Psoas muscle (tissue), 8 donors: Measurements from ENCODE around the gene MTMR10. TPM values are rescaled to one million over a fixed set of nuclear protein-coding genes. Genes with fewer than 3 reads are reported as not detected.

Source experiments
- ATAC-seq, 4 donors: fragments of 200-7000 bp; cut with Tn5 transposase; one replicate each; pipeline ENCODE4 v1.9.1; 2020; ENCODE audit warnings: moderate library complexity in 3 of 4, mild to moderate bottlenecking in 2 of 4
- DNase-seq, 2 donors: peaks; one replicate each; pipeline ENCODE4 v3.0.0-alpha.2; 2020
- H3K27ac ChIP-seq: fragments of 200-600 bp; one replicate; pipeline ENCODE4 v1.8.0; 2022
- H3K27me3 ChIP-seq, 3 donors: fragments of 200-600 bp in 1 of 3; one replicate each; pipeline versions ENCODE4 v1.6.1 to v1.8.0; 2013 to 2022; ENCODE audit warnings: low read length in 2 of 3, mild to moderate bottlenecking in 2 of 3, moderate library complexity in 1 of 3; ENCODE audit not compliant: insufficient read depth in 3 of 3
- H3K36me3 ChIP-seq, 2 donors: fragments of 200-600 bp in 1 of 2; one replicate each; pipeline versions ENCODE4 v1.6.1 to v1.8.0; 2013 to 2022; ENCODE audit warnings: low read depth in 1 of 2, mild to moderate bottlenecking in 1 of 2, moderate library complexity in 1 of 2; ENCODE audit not compliant: insufficient read depth in 1 of 2
- H3K4me1 ChIP-seq: fragments of 200-600 bp; one replicate; pipeline ENCODE4 v1.8.0; 2022
- H3K4me3 ChIP-seq: fragments of 200-600 bp; one replicate; pipeline ENCODE4 v1.8.0; 2022; ENCODE audit warnings: mild to moderate bottlenecking
- H3K9me3 ChIP-seq: fragments of 200-600 bp; one replicate; pipeline ENCODE4 v1.8.0; 2022
- CTCF ChIP-seq: fragments of 200-600 bp; IDR thresholded peaks from one replicate; pipeline ENCODE4 v1.8.0; 2022; ENCODE audit warnings: antibody characterized with exemption
- WGBS, 3 donors: extraction: QIAGEN DNeasy Blood & Tissue Kit; methylation state at CpG; one replicate each; pipeline versions ENCODE4 v1.1.6 to v1.1.7; 2013; 5-methylcytosine and 5-hydroxymethylcytosine counted together
- intact Hi-C, 2 donors: fragments of 100-400 bp; cut with DNase I; formaldehyde crosslinking; loops; one replicate each; pipeline versions ENCODE4 v1.11.0 to v1.14.2; 2022
- polyA plus RNA-seq, 3 donors: library from polyadenylated mRNA; stranded (reverse); fragments of 200-250 nt; gene quantifications; one replicate each; pipeline ENCODE4 v1.2.3, GENCODE V29; 2013
- total RNA-seq, 4 donors: library from RNA; stranded (reverse); fragmentation: NEBNext Ultra II Directional in 2 of 4; extraction: Animal tissue kit (Norgen Biotek cat#: 25700) in 2 of 4; gene quantifications; one replicate each; pipeline versions ENCODE4 v1.2.1 to v1.2.4, GENCODE V29; 2021 to 2023
- donor health status: healthy with polysubstance abuse.
- donor health status: DM: no; HTN: no; CAD: no; lungs with moderate emphysema.
- donor health status: Bipolar disorder and iron deficiency.
- donor health status: healthy.
- donor health status: DM: yes; HTN: yes; CAD: no.
- donor health status: DM: no; HTN: no; CAD: no.
- donor health status: DM: no; HTN: no; CAD: no.
- donor health status: DM: yes; HTN: yes; CAD: no.

Gene MTMR10
- total and polyA plus RNA-seq, 7 donors = 15.0 to 52.3 (median 28.0) TPM

- DNase-seq (peak in 1 of 2 donors; percentile 57), ATAC-seq (no peak)
- no peaks in the 10 kb centered on the region for H3K9me3 ChIP-seq
- H3K4me1 ChIP-seq = no peaks in the 10 kb centered on the region
- H3K4me3 ChIP-seq = no peak overlapping the region
- no peaks in the 10 kb centered on the region for H3K27me3 ChIP-seq
- no peak for TF ChIP-seq CTCF
- 31 to 37% (median 35%) methylated on average over 5 of the region's 5 CpGs for WGBS, 3 donors
- no peak overlapping the region for H3K27ac ChIP-seq
- intact Hi-C loops = loop anchor here in 1 of 2 donors (2.0 kb wide), 1 partner anchor 27 kb away; no protein-coding TSS in a partner anchor
- no peaks in the 10 kb centered on the region for H3K36me3 ChIP-seq
Observed at GRCh38 chr15:31004220-31004733, 12.8 kb upstream of the MTMR10 start.

DNA sequence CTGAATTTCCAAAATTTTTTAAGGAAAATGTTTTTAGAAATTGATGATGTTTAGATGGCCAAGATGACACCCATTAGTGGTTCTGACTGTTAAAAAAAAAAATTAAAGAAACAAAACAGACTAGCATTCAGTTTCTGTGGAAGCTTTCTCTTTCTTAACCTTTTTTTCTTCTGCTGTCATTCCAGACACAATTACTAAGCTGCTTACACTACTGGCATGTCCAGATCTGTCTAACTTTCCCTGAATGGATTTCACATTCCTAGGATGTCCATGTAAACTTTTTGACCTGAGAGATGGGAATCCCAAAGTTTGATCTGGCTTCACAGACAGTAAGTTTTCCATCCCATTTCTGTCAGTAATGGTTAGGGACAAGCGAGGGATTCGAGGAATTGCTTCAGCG is 10.3 kb upstream of the MTMR10 start:
- Histone ChIP-seq H3K27ac (no peak overlapping the region), H3K36me3 (no peaks in the 10 kb centered on the region), H3K4me3 (no peak overlapping the region), H3K27me3 (no peaks in the 10 kb centered on the region), H3K9me3 (no peaks in the 10 kb centered on the region), H3K4me1 (no peaks in the 10 kb centered on the region)
- DNase-seq (no peak), ATAC-seq (no peak)
- intact Hi-C loops = no loop called here
- 89 to 96% (median 90%) methylated on average over 3 of the region's 3 CpGs for WGBS, 3 donors
- TF ChIP-seq CTCF = no peak

DNA sequence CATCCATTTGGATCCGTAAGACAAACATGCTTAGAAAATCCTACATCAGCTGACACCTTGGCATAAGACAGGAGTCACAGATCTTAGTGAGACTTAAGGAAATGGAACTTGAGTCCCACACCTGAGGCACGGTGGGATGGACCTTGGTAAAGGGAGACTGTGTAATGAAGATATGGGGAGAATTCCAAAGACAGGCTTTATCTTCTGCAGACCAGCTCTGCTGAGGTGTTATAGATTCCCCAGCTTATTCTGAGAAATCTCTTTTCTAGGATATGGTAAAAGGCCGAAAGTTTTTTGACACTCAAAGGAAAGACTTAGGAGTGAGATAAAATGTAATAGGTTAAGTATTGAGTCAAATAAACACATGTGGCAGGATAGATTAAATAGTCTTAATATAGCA is 8.3 kb upstream of the MTMR10 start:
- intact Hi-C loops = loop anchor here in 1 of 2 donors (10.0 kb wide), 1 partner anchor 75 kb away; no protein-coding TSS in a partner anchor
- H3K4me3 ChIP-seq = no peak overlapping the region

DNA sequence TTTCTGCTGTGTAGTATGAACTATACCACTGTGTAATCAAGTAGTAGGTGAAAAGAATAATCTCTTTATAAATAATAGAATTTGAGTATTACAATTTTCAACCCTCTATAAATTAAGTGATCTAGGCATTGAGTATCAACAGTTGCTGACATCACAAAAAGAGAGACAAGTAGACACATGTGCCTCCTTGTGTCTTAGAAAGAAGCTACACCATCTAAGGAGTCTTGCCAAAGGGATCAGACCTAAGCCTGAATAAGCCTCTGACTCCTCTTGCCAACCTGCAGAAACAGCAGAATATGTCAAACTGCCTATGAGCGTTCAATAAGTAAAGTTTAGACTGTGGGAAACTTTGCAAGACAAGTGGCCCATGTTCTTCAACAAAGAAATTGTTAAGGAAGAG is 5.8 kb upstream of the MTMR10 start:
- intact Hi-C loops = loop anchor here in 1 of 2 donors (10.0 kb wide), 1 partner anchor 78 kb away; no protein-coding TSS in a partner anchor
- H3K27ac ChIP-seq = no peak overlapping the region

More for the DNA sequence above, 8.3 kb upstream of the MTMR10 start:
- Histone ChIP-seq H3K27me3 (no peaks in the 10 kb centered on the region), H3K9me3 (no peaks in the 10 kb centered on the region), H3K27ac (no peak overlapping the region), H3K36me3 (no peaks in the 10 kb centered on the region), H3K4me1 (no peaks in the 10 kb centered on the region)
- no peak for ATAC-seq
- 78 to 86% (median 85%) methylated on average over 3 of the region's 3 CpGs for WGBS, 3 donors
- no peak for DNase-seq
- TF ChIP-seq CTCF = no peak

More for the DNA sequence above, 5.8 kb upstream of the MTMR10 start:
- WGBS, 3 donors = 79 to 89% (median 88%) methylated on average over 1 of the region's 1 CpG
- H3K4me1 ChIP-seq = peaks cover 5% of the 10 kb centered on the region
- no peak for ATAC-seq
- DNase-seq = no peak
- TF ChIP-seq CTCF = no peak
- no peaks in the 10 kb centered on the region for H3K9me3 ChIP-seq
- no peaks in the 10 kb centered on the region for H3K27me3 ChIP-seq
- no peak overlapping the region for H3K4me3 ChIP-seq
- no peaks in the 10 kb centered on the region for H3K36me3 ChIP-seq
